ENCODE measurements around the gene PPM1D. TPM values are rescaled to one million over a fixed set of nuclear protein-coding genes. Genes with fewer than 3 reads are reported as not detected.

PPM1D gene
- total RNA-seq, 1 experiment from 2014 or later: 10.5 TPM

Small RNA genes within 50 kb of the gene (small RNA-seq; reads per million reads assigned to genes)
- gene AC011921.2 (0 reads per million in 2 experiments), gene RN7SL606P (0 to 0.06 reads per million in 2 experiments), gene RNU6-623P (0 reads per million in 2 experiments)

Other genes starting within 250 kb of the PPM1D start
- 30.6 and 34.9 TPM in 2 replicates for gene USP32, start 208.1 kb upstream of the PPM1D start, total RNA-seq (2014; rRNA removed; shearing (Covaris generic))
- not detected in 2 replicates for gene CHCT1, start 177.7 kb upstream of the PPM1D start, total RNA-seq (2014; rRNA removed; shearing (Covaris generic))
- 18.7 and 21.5 TPM in 2 replicates for gene APPBP2, start 74.0 kb upstream of the PPM1D start, total RNA-seq (2014; rRNA removed; shearing (Covaris generic))
- 24.2 and 26.6 TPM in 2 replicates for gene BCAS3, start 77.7 kb downstream of the PPM1D start, total RNA-seq (2014; rRNA removed; shearing (Covaris generic))

All from NCI-H460 (cell line).